ENCODE data around the gene EMILIN1.

EMILIN1 gene

GRCh38 chr2:27079233-27080139, 1.1 kb downstream of the EMILIN1 start:
- DNase-seq (ENCODE audit: low read depth in 2 of 3, low spot score in 2 of 3), result no peak

- DNase-seq (ENCODE audit: low read depth in 2 of 3, low spot score in 2 of 3), result no peak
These were observed 1.7 kb downstream of the EMILIN1 start for GRCh38 chr2:27080140-27080469.

- no peak for DNase-seq (ENCODE audit: low read depth in 2 of 3, low spot score in 2 of 3)
These were observed 2.2 kb downstream of the EMILIN1 start for GRCh38 chr2:27080603-27080936.

- no peak for DNase-seq (ENCODE audit: low read depth in 2 of 3, low spot score in 2 of 3)
These were observed 3.8 kb downstream of the EMILIN1 start for GRCh38 chr2:27081984-27082772.

GRCh38 chr2:27082773-27083409, 4.5 kb downstream of the EMILIN1 start:
- DNase-seq (ENCODE audit: low read depth in 2 of 3, low spot score in 2 of 3), result no peak

- no peak for DNase-seq (ENCODE audit: low read depth in 2 of 3, low spot score in 2 of 3)
These were observed 5.2 kb downstream of the EMILIN1 start for GRCh38 chr2:27083410-27084296.

- DNase-seq (ENCODE audit: low read depth in 2 of 3, low spot score in 2 of 3), result no peak
These were observed 6.1 kb downstream of the EMILIN1 start for GRCh38 chr2:27084297-27085061.

- no peak for DNase-seq (ENCODE audit: low read depth in 2 of 3, low spot score in 2 of 3)
These were observed 6.8 kb downstream of the EMILIN1 start for GRCh38 chr2:27085062-27085672.

- DNase-seq (ENCODE audit: low read depth in 2 of 3, low spot score in 2 of 3), result peak in 1 of 3 experiments; percentile 40
These were observed 7.3 kb downstream of the EMILIN1 start for GRCh38 chr2:27085673-27086089.

GRCh38 chr2:27086090-27086723, 7.8 kb downstream of the EMILIN1 start:
- peak; percentile 96 to 99 (median 98) for DNase-seq (ENCODE audit: low read depth in 2 of 3, low spot score in 2 of 3)

- no peak for DNase-seq (ENCODE audit: low read depth in 2 of 3, low spot score in 2 of 3)
These were observed 8.5 kb downstream of the EMILIN1 start, which contains the start of gene KHK for GRCh38 chr2:27086724-27087593. KHK (plus strand) TSS chr2:27086772; CDS start chr2:27087260, 488 bp downstream.

GRCh38 chr2:27087823-27088410, 9.5 kb downstream of the EMILIN1 start:
- DNase-seq (ENCODE audit: low read depth in 2 of 3, low spot score in 2 of 3), result no peak

GRCh38 chr2:27088634-27089033, 10.2 kb downstream of the EMILIN1 start:
- DNase-seq (ENCODE audit: low read depth in 2 of 3, low spot score in 2 of 3), result no peak

GRCh38 chr2:27089111-27089954, 10.9 kb downstream of the EMILIN1 start:
- no peak for DNase-seq (ENCODE audit: low read depth in 2 of 3, low spot score in 2 of 3)

GRCh38 chr2:27091746-27092695, 13.6 kb downstream of the EMILIN1 start:
- DNase-seq (ENCODE audit: low read depth in 2 of 3, low spot score in 2 of 3), result no peak

Measured in activated CD8-positive, alpha-beta memory T cell treated with anti-CD3 and anti-CD28 coated beads for 48 hours (primary cell).